Neuronal stem cell (in vitro differentiated cells): Measurements from ENCODE around the gene CLEC11A.
"Not testable (repeated sequence)": the region's sequence is repeated elsewhere in the genome, so short reads cannot be mapped to it uniquely, and the experiment has no call there.

Source experiments
- DNase-seq: peaks from one replicate; pipeline ENCODE4 v3.0.0-alpha.2; 2013; ENCODE audit warnings: low spot score
- H2AFZ ChIP-seq: one replicate; pipeline ENCODE4 v1.6.1; 2013; ENCODE audit warnings: mild to moderate bottlenecking, low read length, inconsistent platforms
- H2AK5ac ChIP-seq: 2 replicates; pipeline ENCODE4 v1.6.1; 2013; ENCODE audit warnings: low read depth, mild to moderate bottlenecking, inconsistent platforms, low read length, moderate library complexity, mixed read lengths
- H2BK120ac ChIP-seq: 2 replicates; pipeline ENCODE4 v1.6.1; 2013; ENCODE audit warnings: low read depth, mild to moderate bottlenecking, inconsistent platforms, low read length, moderate library complexity, mixed read lengths
- H2BK12ac ChIP-seq: one replicate; pipeline ENCODE4 v1.6.1; 2013; ENCODE audit warnings: low read length, inconsistent platforms
- H2BK15ac ChIP-seq: 2 replicates; pipeline ENCODE4 v1.6.1; 2013; ENCODE audit warnings: mild to moderate bottlenecking, low read length, inconsistent platforms, mixed read lengths
- H2BK5ac ChIP-seq: one replicate; pipeline ENCODE4 v1.6.1; 2013; ENCODE audit warnings: inconsistent platforms, mild to moderate bottlenecking, low read length, moderate library complexity
- H3K14ac ChIP-seq: one replicate; pipeline ENCODE4 v1.6.1; 2013; ENCODE audit warnings: low read length, inconsistent platforms
- H3K18ac ChIP-seq: 2 replicates; pipeline ENCODE4 v1.6.1; 2013; ENCODE audit warnings: low read length, inconsistent platforms
- H3K23ac ChIP-seq: 2 replicates; pipeline ENCODE4 v1.6.1; 2013; ENCODE audit warnings: low read depth, mild to moderate bottlenecking, mixed read lengths, low read length, inconsistent platforms; ENCODE audit not compliant: poor library complexity
- H3K27ac ChIP-seq: replicated peaks from 3 replicates; pipeline ENCODE4 v1.5.1; 2013; ENCODE audit warnings: low read length, inconsistent platforms
- H3K27me3 ChIP-seq, 3 experiments: 2 replicates each; pipeline ENCODE4 v1.6.1; 2013; ENCODE audit warnings: low read length in 3 of 3, mild to moderate bottlenecking in 2 of 3, inconsistent platforms in 1 of 3, low read depth in 1 of 3, mixed read lengths in 1 of 3, moderate library complexity in 1 of 3; ENCODE audit not compliant: control insufficient read depth in 3 of 3, insufficient read depth in 3 of 3
- H3K36me3 ChIP-seq, 2 donors: replicated peaks in 1 of 2; 2 replicates each; pipeline ENCODE4 v1.6.1; 2013; ENCODE audit warnings: low read length in 2 of 2; ENCODE audit not compliant: control insufficient read depth in 2 of 2, insufficient read depth in 2 of 2
- H3K4ac ChIP-seq: 2 replicates; pipeline ENCODE4 v1.6.1; 2013; ENCODE audit warnings: inconsistent platforms, mild to moderate bottlenecking, low read length, moderate library complexity
- H3K4me1 ChIP-seq, 2 donors: 1 replicate in 1 of 2; 2 replicates in 1 of 2; pipeline ENCODE4 v1.6.1; 2013; ENCODE audit warnings: low read length in 2 of 2, low read depth in 1 of 2; ENCODE audit not compliant: control insufficient read depth in 2 of 2, insufficient read depth in 1 of 2
- H3K4me2 ChIP-seq: one replicate; pipeline ENCODE4 v1.6.1; 2013; ENCODE audit warnings: mild to moderate bottlenecking, low read length, inconsistent platforms; ENCODE audit not compliant: insufficient read depth, poor library complexity, severe bottlenecking
- H3K4me3 ChIP-seq, 2 donors: 2 replicates each; pipeline ENCODE4 v1.5.1; 2013; ENCODE audit warnings: low read length in 2 of 2, mild to moderate bottlenecking in 2 of 2, inconsistent platforms in 1 of 2, moderate library complexity in 1 of 2
- H3K79me1 ChIP-seq: one replicate; pipeline ENCODE4 v1.6.1; 2013; ENCODE audit warnings: low read depth, mild to moderate bottlenecking, inconsistent platforms, low read length, moderate library complexity
- H3K9ac ChIP-seq: one replicate; pipeline ENCODE4 v1.6.1; 2013; ENCODE audit warnings: mild to moderate bottlenecking, low read depth, low read length, inconsistent platforms; ENCODE audit not compliant: poor library complexity
- H3K9me3 ChIP-seq, 2 donors: replicated peaks in 1 of 2; 2 replicates each; pipeline versions ENCODE3 to v1.6.1; 2013; ENCODE audit warnings: low read length in 2 of 2, mild to moderate bottlenecking in 2 of 2, inconsistent platforms in 1 of 2, low read depth in 1 of 2, mixed read lengths in 1 of 2, moderate library complexity in 1 of 2; ENCODE audit not compliant: control insufficient read depth in 2 of 2, insufficient read depth in 1 of 2
- H4K8ac ChIP-seq: one replicate; pipeline ENCODE4 v1.6.1; 2013; ENCODE audit warnings: low read depth, mild to moderate bottlenecking, inconsistent platforms, low read length, moderate library complexity
- H4K91ac ChIP-seq: one replicate; pipeline ENCODE4 v1.6.1; 2013; ENCODE audit warnings: low read length, low read depth, mild to moderate bottlenecking, inconsistent platforms; ENCODE audit not compliant: poor library complexity
- WGBS, 2 donors: extraction: QIAGEN DNeasy Blood & Tissue Kit; methylation state at CpG; one replicate each; pipeline ENCODE4 v1.1.7; 2013; ENCODE audit warnings: missing lambda C conversion rate in 2 of 2, mixed read lengths in 1 of 2; ENCODE audit not compliant: insufficient read length in 2 of 2, insufficient replicate concordance in 1 of 2; ENCODE audit errors: extremely low coverage in 2 of 2; 5-methylcytosine and 5-hydroxymethylcytosine counted together

CLEC11A gene

DNA sequence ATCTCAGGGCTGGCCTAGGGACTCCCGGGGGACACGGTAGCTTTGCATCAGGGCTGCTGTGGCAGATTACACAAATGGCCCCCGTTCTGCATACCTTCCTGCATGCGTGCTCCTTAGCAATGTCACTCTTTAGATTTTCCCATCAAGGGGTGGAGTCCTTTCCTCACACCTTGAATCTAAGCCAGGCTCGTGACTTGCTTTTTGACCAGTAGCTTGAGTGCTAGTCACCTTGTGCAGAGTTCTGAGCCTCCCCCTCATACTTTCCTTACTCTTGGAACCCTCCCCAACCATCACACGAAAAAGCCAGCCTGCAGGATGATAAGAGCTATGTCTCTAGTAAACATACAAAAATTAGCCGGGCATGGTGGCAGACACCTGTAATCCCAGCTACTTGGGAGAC is 50.3 kb downstream of the CLEC11A start:
- H3K4me3 ChIP-seq, H2AFZ ChIP-seq, H3K9me3 ChIP-seq, H2BK5ac ChIP-seq, H2AK5ac ChIP-seq, H3K14ac ChIP-seq, H4K91ac ChIP-seq, H3K79me1 ChIP-seq, H3K4me2 ChIP-seq, DNase-seq, H3K36me3 ChIP-seq, H4K8ac ChIP-seq, H3K4me1 ChIP-seq, H3K4ac ChIP-seq, H3K18ac ChIP-seq, H2BK120ac ChIP-seq, H3K27ac ChIP-seq, H2BK15ac ChIP-seq, H2BK12ac ChIP-seq, H3K9ac ChIP-seq, H3K23ac ChIP-seq: not testable (repeated sequence)
- H3K27me3 ChIP-seq = peaks cover 3 to 21% (median 10%) of the 10 kb centered on the region in 3 experiments
- WGBS, 2 donors = no CpG with 5 or more reads among the region's 7 CpGs
